K562 (cell line): Measurements from ENCODE around the gene PPP4C. TPM values are rescaled to one million over a fixed set of nuclear protein-coding genes. Genes with fewer than 3 reads are reported as not detected.

Experiments
- ATAC-seq: fragments of 200-7000 bp; cut with Tn5 transposase; 3 replicates; pipeline ENCODE4 v1.9.1; 2020; ENCODE audit warnings: moderate library complexity
- BruUV-seq: library from RNA; stranded (reverse); fragments of 400-500 nt; replicated peaks from 2 replicates; lab custom pipeline; 2021; lab: Mats Ljungman, UMichigan
- CTCF ChIA-PET: fragments of 300-600 bp; formaldehyde crosslinking; extraction: SDS; loops from one replicate; lab custom pipeline; 2021; ENCODE audit warnings: low intra/inter-chr PET ratio; lab: Yijun Ruan, JAX
- POLR2A ChIA-PET: fragments of 300-600, 350-650 bp; sonication (Branson Sonifier 250); formaldehyde crosslinking; extraction: SDS; loops from one replicate; lab custom pipeline; 2021; ENCODE audit warnings: antibody characterized with exemption, inconsistent platforms; lab: Yijun Ruan, JAX
- DNase-seq, 4 experiments: peaks; one replicate each; pipeline versions ENCODE4 v3.0.0 to v3.0.0-alpha.2; 2011 to 2018; ENCODE audit warnings: low spot score in 3 of 4, mixed read lengths in 3 of 4; ENCODE audit errors: extremely low read depth in 1 of 4
- FAIRE-seq: peaks from 2 replicates; lab custom pipeline; 2011; peaks lifted over from hg19 to GRCh38; lab: Jason Lieb, UNC
- H2AFZ ChIP-seq: 2 replicates; pipeline ENCODE4 v1.6.0; 2011; ENCODE audit warnings: low read depth, low read length, control low read depth, inconsistent platforms
- H3K27ac ChIP-seq: fragments of 200-600 bp; 3 replicates; pipeline ENCODE4 v1.8.0; 2011; ENCODE audit warnings: low read depth, mild to moderate bottlenecking, control low read depth, inconsistent platforms, low read length, moderate library complexity, mixed read lengths; ENCODE audit errors: extremely low read depth
- H3K27me3 ChIP-seq, 2 experiments: fragments of 300-600 bp in 1 of 2; 2 replicates in 1 of 2; 3 replicates in 1 of 2; pipeline versions ENCODE4 v1.6.0 to v1.8.0; 2011; ENCODE audit warnings: inconsistent platforms in 2 of 2, low read length in 2 of 2, mild to moderate bottlenecking in 1 of 2, mixed read lengths in 1 of 2, moderate library complexity in 1 of 2; ENCODE audit not compliant: control insufficient read depth in 2 of 2, insufficient read depth in 2 of 2
- H3K36me3 ChIP-seq: fragments of 300-600 bp; 3 replicates; pipeline ENCODE4 v1.8.0; 2011; ENCODE audit warnings: mild to moderate bottlenecking, low read length, inconsistent platforms; ENCODE audit not compliant: control insufficient read depth, insufficient read depth
- H3K4me1 ChIP-seq, 2 experiments: fragments of 200-600 bp in 1 of 2; replicated peaks in 1 of 2; 2 replicates in 1 of 2; 3 replicates in 1 of 2; pipeline versions ENCODE4 v1.5.1 to v1.8.0; 2011; ENCODE audit warnings: inconsistent platforms in 2 of 2, low read length in 2 of 2, mild to moderate bottlenecking in 1 of 2, mixed read lengths in 1 of 2, moderate library complexity in 1 of 2; ENCODE audit not compliant: control insufficient read depth in 2 of 2, insufficient read depth in 2 of 2
- H3K4me2 ChIP-seq: 2 replicates; pipeline ENCODE4 v1.6.1; 2011; ENCODE audit warnings: low read length, control low read depth, inconsistent platforms, mixed read lengths; ENCODE audit not compliant: insufficient read depth
- H3K4me3 ChIP-seq: fragments of 200-600 bp; sonication (generic), shearing (Covaris generic); 2 replicates; pipeline ENCODE4 v1.5.1; 2016; ENCODE audit warnings: control low read depth, inconsistent platforms
- H3K79me2 ChIP-seq: fragments of 200-600 bp; 3 replicates; pipeline ENCODE4 v1.8.0; 2011; ENCODE audit warnings: low read length, inconsistent platforms; ENCODE audit not compliant: control insufficient read depth, insufficient read depth
- H3K9ac ChIP-seq, 2 experiments: 2 replicates each; pipeline versions ENCODE4 v1.6.0 to v1.6.1; 2011; ENCODE audit warnings: low read depth in 2 of 2, low read length in 2 of 2, control low read depth in 1 of 2, inconsistent platforms in 1 of 2, mild to moderate bottlenecking in 1 of 2, mixed read lengths in 1 of 2; ENCODE audit not compliant: insufficient read depth in 1 of 2
- H3K9me1 ChIP-seq: one replicate; pipeline ENCODE4 v1.6.0; 2011; ENCODE audit warnings: inconsistent platforms, mild to moderate bottlenecking, low read length, moderate library complexity; ENCODE audit not compliant: control insufficient read depth, insufficient read depth
- H3K9me3 ChIP-seq: replicated peaks from 2 replicates; pipeline ENCODE4 v1.5.1; 2011; ENCODE audit warnings: low read depth, low read length, inconsistent platforms; ENCODE audit not compliant: control insufficient read depth, insufficient read depth
- H4K20me1 ChIP-seq: replicated peaks from 2 replicates; pipeline ENCODE4 v1.6.1; 2011; ENCODE audit warnings: low read length, inconsistent platforms, mixed read lengths; ENCODE audit not compliant: control insufficient read depth, insufficient read depth
- CBFB ChIP-seq: sonication (generic); formaldehyde crosslinking; IDR thresholded peaks from 2 replicates; pipeline ENCODE4 v1.4.0; 2020; ENCODE audit warnings: mild to moderate bottlenecking, missing genetic modification reagents
- CBX1 ChIP-seq: sonication (generic); IDR thresholded peaks from 2 replicates; pipeline ENCODE4 v1.6.1; 2016; ENCODE audit warnings: antibody characterized with exemption, low read depth, mild to moderate bottlenecking
- CHD2 ChIP-seq: IDR thresholded peaks from 2 replicates; pipeline ENCODE4 v1.6.1; 2011; ENCODE audit warnings: low read depth, low read length
- RBM25 ChIP-seq: fragments of 200-400 bp; formaldehyde crosslinking; IDR thresholded peaks from 2 replicates; pipeline ENCODE4 v1.6.1; 2018; ENCODE audit warnings: low read length, low read depth, moderate library complexity; ENCODE audit not compliant: severe bottlenecking
- RFX5 ChIP-seq: IDR thresholded peaks from 2 replicates; pipeline ENCODE4 v1.6.1; 2011; ENCODE audit warnings: low read depth, mild to moderate bottlenecking, improper control_type of control experiment, low read length
- SRSF7 ChIP-seq: fragments of 200-400 bp; formaldehyde crosslinking; optimal IDR thresholded peaks from 2 replicates; pipeline ENCODE3; 2017; ENCODE audit warnings: mild to moderate bottlenecking, low read depth, low read length
- TCF7L2 ChIP-seq: fragments of 150-350 bp; IDR thresholded peaks from 2 replicates; pipeline ENCODE4 v1.6.1; 2016; ENCODE audit warnings: low read depth, mild to moderate bottlenecking, low read length, moderate library complexity
- ZC3H11A ChIP-seq: IDR thresholded peaks from 2 replicates; pipeline ENCODE4 v1.6.1; 2012; ENCODE audit warnings: low read depth, low read length, improper control_type of control experiment
- ZNF121 ChIP-seq: sonication (generic); formaldehyde crosslinking; conservative IDR thresholded peaks from 2 replicates; pipeline ENCODE4 v1.8.0; 2022; ENCODE audit warnings: missing genetic modification reagents
- WGBS: fragments of 100-300 bp; shearing (Covaris generic); methylation state at CpG from one replicate; pipeline ENCODE4 v1.1.6; 2016; ENCODE audit warnings: low coverage, mixed read lengths; ENCODE audit not compliant: insufficient coverage; ENCODE audit errors: missing lambda C conversion rate; 5-methylcytosine and 5-hydroxymethylcytosine counted together
- in situ Hi-C: fragments of 300-500 bp; cut with MboI; formaldehyde crosslinking; loops from 4 replicates; pipeline ENCODE4 v1.15.0; 2018; ENCODE audit warnings: inconsistent platforms, mixed read lengths
- intact Hi-C: fragments of 100-400 bp; cut with micrococcal nuclease; formaldehyde crosslinking; loops from 2 replicates; pipeline ENCODE4 v1.14.2; 2022
- polyA plus RNA-seq, 8 experiments: library from polyadenylated mRNA; depleted of rRNA in 4 of 8; stranded (reverse) in 5 of 8; unstranded in 3 of 8; fragments of >200 nt; fragmentation: Nextera tagmentation in 2 of 8; fragmentation: Illumina TruSeq in 1 of 8; extraction: Ambion mirVana in 2 of 8; extraction: Trizol in 1 of 8; gene quantifications; 2 replicates each; pipeline versions ENCODE4 v1.2.1 to v1.2.3, GENCODE V29; 2011 to 2014; ENCODE audit warnings: inconsistent platforms in 1 of 8, missing spikeins in 1 of 8
- total RNA-seq, 7 experiments: library from RNA; depleted of rRNA in 6 of 7; stranded (reverse); fragments of >200 nt in 6 of 7; fragmentation: Illumina TruSeq in 2 of 7; extraction: Trizol in 2 of 7; gene quantifications; 2 replicates each; pipeline versions ENCODE4 v1.2.1 to v1.2.3, GENCODE V29; 2011 to 2021; ENCODE audit warnings: low replicate concordance in 1 of 7
- TF ChIP-seq, protein P1 (sequence below): fragments of 250-450 bp; sonication (Bioruptor Pico); IDR thresholded peaks from 2 replicates; pipeline ENCODE4 v1.8.0; 2022; ENCODE audit warnings: inconsistent platforms, mild to moderate bottlenecking, moderate library complexity, borderline replicate concordance

Gene PPP4C
- total and polyA plus RNA-seq, 9 of the 15 experiments (the other 6 are each of a cell fraction or from before 2014, with no cell fraction given), result 3.5 to 183 (median 131) TPM

GRCh38 chr16:30119428-30119827 lies 43.6 kb downstream of the PPP4C start:
- Histone ChIP-seq H3K27ac (no peak overlapping the region), H3K4me3 (no peak overlapping the region), H4K20me1 (no peaks in the 10 kb centered on the region), H2AFZ (no peak overlapping the region), H3K36me3 (peaks cover 13% of the 10 kb centered on the region; the same call in 1 of the 3 replicates), H3K4me2 (no peak overlapping the region), H3K9me1 (no peaks in the 10 kb centered on the region), H3K9me3 (no peaks in the 10 kb centered on the region), H3K79me2 (peaks cover 3% of the 10 kb centered on the region; the same call in 1 of the 3 replicates), H3K4me1 (peaks cover 0 to 28% of the 10 kb centered on the region in 2 experiments; a peak in 4 of 5 replicates), H3K27me3 (no peaks in the 10 kb centered on the region), H3K9ac (no peak overlapping the region)
- intact Hi-C loops (no loop called here), in situ Hi-C loops (no loop called here)
- TF ChIP-seq CHD2 (no peak), CBFB (no peak), ZC3H11A (no peak), SRSF7 (no peak)
- ChIA-PET CTCF (no interaction called here), POLR2A (no interaction called here)
- DNase-seq (no peak), ATAC-seq (no peak), FAIRE-seq (no peak)
- 95% methylated on average over 2 of the region's 2 CpGs for WGBS
- BruUV-seq, result no TSS peak

- H3K4me3 ChIP-seq, result no peak overlapping the region
- in situ Hi-C loops, result no loop called here
- DNase-seq (no peak), ATAC-seq (no peak), FAIRE-seq (no peak)
- no TSS peak for BruUV-seq
- H3K4me2 ChIP-seq, result no peak overlapping the region
- no peak overlapping the region for H2AFZ ChIP-seq
- WGBS, result 60% methylated on average over 3 of the region's 3 CpGs
- no peaks in the 10 kb centered on the region for H3K9me3 ChIP-seq
- peaks cover 0 to 23% of the 10 kb centered on the region in 2 experiments; a peak in 4 of 5 replicates for H3K4me1 ChIP-seq
- CTCF ChIA-PET, result interaction anchor here (0.6 kb wide), 1 partner anchor 29 kb away, joined by 3 read pairs; the partner anchor contains the start of gene TBX6
- no peaks in the 10 kb centered on the region for H4K20me1 ChIP-seq
- no peaks in the 10 kb centered on the region for H3K27me3 ChIP-seq
- H3K9ac ChIP-seq, result peak overlapping the region in 1 of 2 experiments; percentile 70; a peak in 1 of 4 replicates
- H3K9me1 ChIP-seq, result no peaks in the 10 kb centered on the region
- TF ChIP-seq ZNF121 (peak; percentile 80), RBM25 (peak; percentile 30), TCF7L2 (no peak), RFX5 (0 out of 2 replicates have a peak, but pooled peaks have one; percentile 45), CBX1 (no peak)
- TF ChIP-seq, protein P1, sequence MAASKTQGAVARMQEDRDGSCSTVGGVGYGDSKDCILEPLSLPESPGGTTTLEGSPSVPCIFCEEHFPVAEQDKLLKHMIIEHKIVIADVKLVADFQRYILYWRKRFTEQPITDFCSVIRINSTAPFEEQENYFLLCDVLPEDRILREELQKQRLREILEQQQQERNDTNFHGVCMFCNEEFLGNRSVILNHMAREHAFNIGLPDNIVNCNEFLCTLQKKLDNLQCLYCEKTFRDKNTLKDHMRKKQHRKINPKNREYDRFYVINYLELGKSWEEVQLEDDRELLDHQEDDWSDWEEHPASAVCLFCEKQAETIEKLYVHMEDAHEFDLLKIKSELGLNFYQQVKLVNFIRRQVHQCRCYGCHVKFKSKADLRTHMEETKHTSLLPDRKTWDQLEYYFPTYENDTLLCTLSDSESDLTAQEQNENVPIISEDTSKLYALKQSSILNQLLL (CRISPR knock-in tag), result no peak
- H3K27ac ChIP-seq, result no peak overlapping the region
- peaks cover 11% of the 10 kb centered on the region; the same call in 1 of the 3 replicates for H3K36me3 ChIP-seq
- POLR2A ChIA-PET, result interaction anchor here (0.6 kb wide), 1 partner anchor 29 kb away, joined by 3 read pairs; no protein-coding TSS in a partner anchor
- intact Hi-C loops, result no loop called here
- H3K79me2 ChIP-seq, result peaks cover 3% of the 10 kb centered on the region; the same call in 1 of the 3 replicates
These were observed 44.7 kb downstream of the PPP4C start for GRCh38 chr16:30120340-30121105.
